SKM-1 (cell line): ENCODE data around the gene SLC24A3.

Experiments used
- DNase-seq: peaks from one replicate; lab custom pipeline; 2025; ENCODE audit not compliant: unreplicated experiment; lab: John Stamatoyannopoulos, UW

SLC24A3 gene

DNA sequence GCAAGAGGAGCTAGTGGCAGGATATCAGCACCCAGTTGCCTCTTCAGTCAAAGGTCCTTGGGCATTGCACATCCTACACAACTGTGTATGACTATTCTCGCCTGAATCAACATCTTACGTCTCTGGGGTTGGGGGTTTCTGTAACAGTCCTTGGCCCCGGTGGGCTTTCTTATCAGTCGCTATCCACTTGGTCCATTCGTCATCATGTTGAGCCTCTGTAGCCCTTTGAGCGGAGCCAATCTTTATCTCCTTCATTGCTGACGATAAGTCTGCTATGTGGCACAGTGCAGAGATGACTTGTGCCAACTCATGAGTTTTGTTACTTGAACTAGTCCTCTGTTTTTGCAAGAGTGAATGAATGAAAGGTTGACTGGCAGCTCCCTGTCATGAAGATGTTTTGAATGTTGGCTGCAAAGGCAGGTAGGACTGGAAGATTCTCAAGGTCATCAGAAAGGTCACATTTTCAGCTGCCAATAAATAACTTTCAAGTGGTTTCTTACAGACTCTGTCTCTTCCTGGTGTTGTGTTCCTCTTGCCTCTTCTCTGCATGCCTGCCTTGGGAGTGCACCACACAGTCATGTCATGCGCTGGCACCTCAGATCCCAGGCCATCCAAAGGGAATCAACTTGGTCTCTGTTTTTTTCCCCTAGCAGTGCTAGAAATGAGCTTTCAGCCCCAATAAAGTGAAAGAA lies 238.9 kb downstream of the SLC24A3 start:
- no peak for DNase-seq

- DNase-seq, result no peak
Measured at GRCh38 chr20:19451923-19452295, 239.5 kb downstream of the SLC24A3 start.

DNA sequence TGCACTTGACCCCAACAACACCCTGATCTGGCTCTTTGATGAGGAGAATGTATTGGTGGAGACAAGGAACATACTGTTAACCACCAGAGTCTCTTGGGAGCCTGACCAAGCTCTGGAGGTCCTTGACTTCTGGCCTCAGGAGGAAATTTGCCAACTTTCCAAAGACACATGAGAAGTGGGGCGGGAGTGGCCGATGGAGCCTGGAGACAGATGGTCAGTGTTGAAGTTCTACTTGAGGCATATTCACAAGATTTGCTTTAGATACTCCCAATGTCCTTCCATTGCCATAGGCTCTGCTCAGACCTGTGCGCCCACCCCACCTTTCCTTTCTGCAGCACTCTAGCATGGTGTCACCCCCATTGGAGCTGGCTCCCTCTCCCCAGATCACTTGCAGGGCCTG lies 241.0 kb downstream of the SLC24A3 start:
- DNase-seq, result no peak

GRCh38 chr20:19453862-19454261 lies 241.4 kb downstream of the SLC24A3 start:
- DNase-seq, result no peak

DNA sequence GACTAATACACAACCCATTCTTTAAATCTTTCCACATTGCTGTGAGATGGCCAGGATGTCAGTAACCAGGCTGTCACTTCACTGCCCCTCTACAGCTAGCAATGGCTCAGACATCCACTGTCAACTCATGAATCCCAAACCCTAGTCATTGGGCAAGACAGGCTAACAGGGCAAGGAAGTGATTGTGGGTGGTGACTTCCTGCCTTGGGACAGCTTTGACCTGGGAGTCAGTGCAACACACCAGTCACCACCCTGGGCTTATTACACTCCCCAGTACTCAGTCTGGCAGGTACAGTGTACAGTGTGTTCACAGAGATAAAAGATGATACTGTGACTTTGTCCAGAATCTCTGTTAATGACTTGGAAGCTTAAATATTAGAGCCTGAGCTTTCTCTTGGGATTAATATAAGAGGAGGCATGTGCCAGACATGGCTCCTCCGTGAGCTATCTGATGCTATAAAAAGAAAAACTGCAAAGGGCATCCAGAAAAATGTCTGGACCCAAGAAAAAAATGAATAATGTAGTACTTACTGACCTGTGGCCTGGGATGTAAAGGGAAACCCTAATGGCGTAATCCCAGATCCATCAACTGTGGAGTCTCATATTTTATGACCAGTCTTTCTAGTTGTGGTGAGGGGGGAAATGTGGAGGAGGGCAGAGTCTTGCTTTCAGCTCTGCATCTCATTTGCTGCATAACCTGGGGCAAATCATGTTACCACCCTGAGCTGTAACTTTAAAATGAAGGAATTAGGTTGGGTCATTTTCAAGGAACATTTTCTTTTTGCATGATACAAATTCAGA lies 244.4 kb downstream of the SLC24A3 start:
- no peak for DNase-seq

GRCh38 chr20:19457611-19458010 lies 245.2 kb downstream of the SLC24A3 start:
- no peak for DNase-seq

- no peak for DNase-seq
Measured at GRCh38 chr20:19460386-19460785, 247.9 kb downstream of the SLC24A3 start.

DNA sequence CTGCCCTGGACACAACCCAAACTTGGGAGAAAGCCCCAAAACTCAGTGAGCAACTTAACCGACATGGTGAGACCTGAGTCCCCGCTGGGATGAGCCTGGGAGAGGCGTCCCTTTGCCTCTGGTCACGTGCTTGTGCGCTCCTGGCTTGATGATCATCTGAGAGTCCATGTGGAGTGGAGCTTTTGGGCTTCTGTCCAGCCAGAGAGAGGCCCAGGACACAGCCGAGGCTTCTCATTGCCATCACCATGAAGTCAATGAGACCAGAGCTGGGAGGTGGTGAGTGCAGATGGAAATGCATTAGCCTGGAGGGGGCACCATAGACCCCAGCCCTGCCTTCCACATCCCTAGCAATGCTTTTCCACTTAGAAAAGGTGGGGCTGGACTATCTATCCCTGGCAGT lies 250.0 kb downstream of the SLC24A3 start:
- DNase-seq, result no peak

- DNase-seq, result no peak
Measured at GRCh38 chr20:19463597-19463996, 251.2 kb downstream of the SLC24A3 start.

- no peak for DNase-seq
Measured at GRCh38 chr20:19465536-19465935, 253.1 kb downstream of the SLC24A3 start.

- DNase-seq, result no peak
Measured at GRCh38 chr20:19466206-19466928, 253.9 kb downstream of the SLC24A3 start.

DNA sequence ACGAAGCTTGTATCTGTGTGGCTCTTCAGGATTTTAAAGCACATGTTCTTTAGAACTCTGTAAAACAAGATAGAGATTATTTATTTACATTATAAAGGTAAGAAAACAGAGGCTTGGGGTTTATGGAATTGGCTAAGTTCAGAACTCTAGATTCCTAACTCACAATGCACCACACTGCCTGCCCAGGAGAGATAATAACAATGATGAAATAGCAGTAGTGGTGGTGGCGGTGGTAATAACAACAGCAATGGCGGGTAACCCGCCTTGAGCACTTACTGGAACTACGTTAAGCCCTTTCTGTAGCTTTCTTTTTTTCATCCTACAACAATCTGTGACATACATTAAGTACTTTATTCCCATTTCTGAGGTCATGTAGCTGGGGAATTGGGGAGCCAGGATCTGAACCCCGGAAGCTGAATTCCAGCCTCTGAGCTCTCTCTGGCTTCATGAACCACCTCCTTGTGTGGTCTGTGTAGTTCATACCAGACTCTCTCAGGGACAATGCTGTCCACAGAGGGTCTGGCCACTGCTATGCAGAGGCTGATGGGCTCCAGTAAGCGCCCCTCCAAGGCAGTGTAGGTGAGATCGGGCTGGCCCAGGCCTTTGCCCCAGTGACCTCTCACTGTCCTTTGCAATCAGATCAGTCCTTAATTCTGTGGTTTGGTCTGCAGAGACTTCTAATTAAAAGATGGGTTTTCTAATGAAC lies 260.9 kb downstream of the SLC24A3 start:
- DNase-seq, result no peak

DNA sequence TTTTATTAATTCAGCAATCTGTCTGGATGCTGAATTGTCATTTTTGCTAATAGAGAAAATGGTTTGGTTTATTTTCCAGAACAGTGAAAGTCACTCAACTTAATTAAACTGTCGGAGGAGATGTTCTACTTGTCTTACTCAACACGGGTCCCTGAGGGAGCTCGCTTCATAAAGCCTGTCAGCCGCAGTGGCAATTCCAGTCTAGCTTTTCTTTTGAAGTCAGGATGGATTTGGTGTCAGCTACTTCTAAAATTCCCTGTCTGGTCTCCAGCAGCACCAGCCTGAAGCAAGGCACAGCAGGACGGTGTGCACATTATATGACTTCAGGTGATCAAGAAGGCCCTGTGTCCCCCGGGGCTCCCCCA lies 261.5 kb downstream of the SLC24A3 start:
- no peak for DNase-seq

DNA sequence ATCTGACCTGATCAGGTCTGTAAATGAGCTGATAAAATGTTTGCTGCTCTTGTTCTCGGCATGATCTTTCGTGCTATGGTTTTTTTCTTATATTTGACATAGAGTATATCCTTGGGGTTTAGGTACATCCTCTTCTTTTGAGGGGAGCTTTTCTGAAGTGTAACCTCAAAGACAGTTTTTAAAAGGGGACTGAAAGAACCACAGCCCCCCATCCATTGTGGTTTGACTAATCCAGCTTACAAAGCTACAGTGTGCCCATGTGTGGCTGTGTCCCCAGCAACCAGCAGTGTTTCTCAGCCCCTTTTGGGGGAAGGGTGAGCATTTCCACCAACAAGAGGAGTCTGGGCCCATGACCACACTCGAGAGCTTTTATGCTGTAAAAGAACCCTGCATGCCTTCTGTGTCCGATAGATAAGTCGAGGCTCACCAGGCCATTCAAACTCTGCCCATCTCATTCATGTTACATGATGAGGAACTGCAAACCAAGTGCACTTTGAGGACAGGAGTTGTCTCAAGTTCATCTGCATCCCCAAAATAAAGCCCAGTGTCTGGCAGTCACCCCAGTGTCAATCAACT lies 266.0 kb downstream of the SLC24A3 start:
- DNase-seq, result no peak

- no peak for DNase-seq
Measured at GRCh38 chr20:19482726-19483125, 270.3 kb downstream of the SLC24A3 start.

DNA sequence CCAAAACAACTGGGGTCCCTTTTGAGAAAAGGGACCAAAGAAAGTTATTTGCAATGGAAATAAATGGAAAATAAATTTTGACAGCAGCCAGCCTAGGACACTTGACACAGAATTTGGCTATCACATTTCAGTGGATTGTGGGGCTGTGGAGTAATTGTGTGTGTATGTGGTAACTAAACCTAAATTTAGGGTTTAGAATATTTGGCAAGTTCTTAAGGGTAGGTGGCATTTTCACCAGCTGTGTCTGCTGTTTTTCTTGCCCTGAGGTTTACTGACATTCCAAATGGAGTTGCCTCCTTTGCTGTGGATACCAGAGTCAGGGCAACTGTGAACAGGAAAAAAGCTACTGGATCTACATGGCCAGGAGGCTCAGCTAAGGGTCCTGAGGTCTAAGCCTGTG lies 270.9 kb downstream of the SLC24A3 start:
- DNase-seq, result no peak

- DNase-seq, result no peak
Measured at GRCh38 chr20:19486446-19486845, 274.0 kb downstream of the SLC24A3 start.

- DNase-seq, result no peak
Measured at GRCh38 chr20:19487420-19487819, 275.0 kb downstream of the SLC24A3 start.

DNA sequence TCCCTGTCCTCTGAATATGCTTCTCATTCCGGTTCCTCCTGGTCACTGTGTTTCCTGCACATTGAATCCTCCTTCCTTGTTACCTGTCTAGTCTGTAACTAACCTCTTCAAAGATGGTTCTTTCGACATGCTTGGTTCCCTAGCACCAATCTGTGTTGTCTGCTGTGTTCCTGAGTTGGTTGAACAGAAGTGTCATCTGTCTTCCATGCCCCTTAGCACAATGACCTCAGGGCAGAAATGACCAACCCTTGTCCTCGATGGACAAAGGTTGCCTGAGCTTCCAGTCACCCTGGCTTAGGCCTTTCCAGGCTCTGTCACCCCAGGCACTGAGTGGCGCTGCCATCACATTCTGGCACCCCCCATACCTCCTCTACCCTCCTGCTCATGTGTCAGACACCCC lies 278.8 kb downstream of the SLC24A3 start:
- DNase-seq, result no peak

- no peak for DNase-seq
Measured at GRCh38 chr20:19492116-19492515, 279.7 kb downstream of the SLC24A3 start.

- no peak for DNase-seq
Measured at GRCh38 chr20:19492687-19493336, 280.4 kb downstream of the SLC24A3 start.
